Limb (tissue), 2 donors: Measurements from ENCODE around the gene CARD18.

Experiments used
- DNase-seq, 2 donors: peaks; one replicate each; pipeline ENCODE4 v3.0.0-alpha.2; 2016; ENCODE audit errors: extremely low spot score in 2 of 2

CARD18 gene, protein sequence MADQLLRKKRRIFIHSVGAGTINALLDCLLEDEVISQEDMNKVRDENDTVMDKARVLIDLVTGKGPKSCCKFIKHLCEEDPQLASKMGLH

DNA sequence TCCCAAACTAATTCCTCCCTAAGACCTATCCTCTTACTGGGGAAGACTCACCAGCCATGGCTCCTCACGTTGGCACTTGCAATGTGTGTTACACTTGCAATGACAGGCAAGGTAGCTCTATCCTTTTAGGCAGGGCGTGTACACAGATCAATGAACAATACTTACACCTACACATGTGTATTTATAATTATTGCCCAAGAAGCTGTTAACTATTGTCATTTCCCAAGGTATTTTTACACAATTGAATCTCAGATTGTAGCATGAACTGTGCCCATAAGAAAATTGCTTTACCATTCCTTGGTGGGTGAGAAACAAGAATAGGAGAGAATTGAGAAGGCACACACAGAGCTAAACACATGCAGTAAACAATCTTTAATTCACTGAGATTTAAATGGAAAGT lies at the start of gene CARD18:
Gene CARD18, minus strand, starts transcription at position 101 of the 400 bp plus-strand sequence. Its CDS starts 43 bp downstream, at position 58.
- DNase-seq, result no peak

DNA sequence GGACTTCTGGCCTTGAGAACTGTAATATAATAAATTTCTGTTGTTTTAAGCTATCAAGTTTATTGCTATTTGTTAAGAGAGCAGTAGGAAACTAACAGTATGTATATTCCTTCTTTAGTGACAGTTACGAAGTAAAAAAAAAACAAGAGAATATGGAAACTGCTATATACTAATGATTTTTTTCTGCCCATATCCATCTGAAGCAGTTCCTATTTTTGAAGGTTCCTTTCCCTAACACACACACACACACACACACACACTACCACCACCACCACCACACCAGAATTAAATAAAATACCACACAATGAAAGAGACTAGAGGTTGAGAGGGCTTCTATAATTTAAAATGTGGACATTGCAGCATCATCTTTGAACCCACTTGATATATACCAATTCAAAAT lies 44.4 kb upstream of the CARD18 start:
- DNase-seq, result no peak

DNA sequence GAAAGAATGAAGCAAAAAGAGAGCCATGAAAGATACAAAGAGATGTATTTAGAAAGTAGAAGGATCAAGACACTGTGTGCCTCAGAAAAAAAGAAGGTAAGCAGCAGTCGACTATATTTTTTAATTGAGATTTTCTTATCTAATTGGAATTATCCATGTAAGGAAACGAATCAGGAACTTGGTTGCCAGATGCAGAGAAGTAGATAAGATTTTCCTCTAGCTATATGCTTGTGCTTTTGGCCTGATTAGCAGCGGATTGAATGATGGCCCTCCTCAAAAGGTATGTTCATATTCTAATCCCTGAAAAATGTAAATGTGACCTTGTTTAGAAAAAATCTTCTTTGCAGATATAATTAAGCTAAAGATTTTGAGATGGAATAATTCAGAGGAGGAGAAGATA lies 43.9 kb upstream of the CARD18 start:
- DNase-seq, result no peak

- DNase-seq, result no peak
Observed at GRCh38 chr11:105181521-105181920, 42.0 kb upstream of the CARD18 start.

DNA sequence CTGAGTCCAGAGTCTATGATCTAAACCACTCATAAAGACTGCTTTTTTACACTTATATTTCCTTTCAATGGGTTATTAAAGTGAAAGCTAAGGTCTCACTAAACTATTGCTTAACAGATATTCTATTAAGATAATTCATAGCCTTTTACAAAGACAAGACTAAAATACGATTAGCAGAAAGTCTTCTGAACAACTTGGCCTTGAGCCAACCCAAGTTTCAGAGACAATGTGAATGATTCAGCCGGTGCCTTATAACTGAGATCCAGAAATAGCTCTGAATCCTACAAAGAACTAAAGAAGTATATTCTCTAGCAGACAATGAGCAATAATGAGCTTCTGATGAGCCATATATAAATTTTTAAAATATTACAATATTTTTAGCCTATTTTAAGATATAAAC lies 41.5 kb upstream of the CARD18 start:
- peak in 1 of 2 donors; percentile 8 for DNase-seq

- peak in 1 of 2 donors; percentile 11 for DNase-seq
Observed at GRCh38 chr11:105179542-105180278, 40.1 kb upstream of the CARD18 start.

GRCh38 chr11:105177658-105178057 lies 38.1 kb upstream of the CARD18 start:
- DNase-seq, result peak in 1 of 2 donors; percentile 47

- DNase-seq, result no peak
Observed at GRCh38 chr11:105168457-105168856, 28.9 kb upstream of the CARD18 start.

- DNase-seq, result no peak
Observed at GRCh38 chr11:105167244-105167643, 27.7 kb upstream of the CARD18 start.

- no peak for DNase-seq
Observed at GRCh38 chr11:105164208-105164607, 24.6 kb upstream of the CARD18 start.

DNA sequence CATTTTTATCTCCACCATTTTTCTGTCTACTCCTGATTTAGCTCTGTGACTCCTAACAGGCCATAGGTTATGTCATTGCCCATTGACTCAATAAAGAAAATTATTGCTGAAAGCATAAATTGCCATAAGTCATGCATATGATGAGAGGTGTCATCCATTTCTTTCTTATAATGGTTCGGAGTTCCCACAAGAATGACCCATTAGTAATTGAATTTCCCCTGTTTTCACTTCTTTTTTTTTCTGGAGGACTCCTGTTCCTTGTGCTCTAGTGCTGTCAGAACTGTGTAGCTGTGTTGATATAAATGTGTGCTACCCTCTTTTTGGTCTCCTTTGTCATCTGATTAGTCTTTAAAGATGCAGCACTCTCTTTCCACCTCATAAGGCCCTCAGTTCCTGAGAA lies 22.9 kb upstream of the CARD18 start:
- no peak for DNase-seq

GRCh38 chr11:105158436-105158835 lies 18.9 kb upstream of the CARD18 start:
- no peak for DNase-seq

DNA sequence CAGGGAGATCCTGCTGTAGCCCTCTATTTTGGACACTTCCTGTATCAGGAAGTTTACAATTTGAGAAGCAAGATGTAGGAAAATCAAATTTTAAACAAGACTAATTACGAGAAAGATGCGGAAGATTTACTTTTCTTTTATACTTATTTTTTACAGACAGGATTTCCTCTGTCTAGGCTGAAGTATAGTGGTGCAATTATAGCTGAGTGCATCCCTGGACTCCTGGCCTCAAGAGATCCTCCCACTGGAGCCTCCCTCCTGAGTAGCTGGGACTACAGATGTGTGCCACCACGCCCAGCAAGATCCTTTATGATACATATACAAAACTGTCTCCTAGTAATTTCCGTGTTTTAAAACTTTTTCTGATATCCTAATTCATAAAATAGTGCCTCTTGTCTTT lies 17.2 kb upstream of the CARD18 start:
- DNase-seq, result no peak

- no peak for DNase-seq
Observed at GRCh38 chr11:105156231-105156630, 16.7 kb upstream of the CARD18 start.

DNA sequence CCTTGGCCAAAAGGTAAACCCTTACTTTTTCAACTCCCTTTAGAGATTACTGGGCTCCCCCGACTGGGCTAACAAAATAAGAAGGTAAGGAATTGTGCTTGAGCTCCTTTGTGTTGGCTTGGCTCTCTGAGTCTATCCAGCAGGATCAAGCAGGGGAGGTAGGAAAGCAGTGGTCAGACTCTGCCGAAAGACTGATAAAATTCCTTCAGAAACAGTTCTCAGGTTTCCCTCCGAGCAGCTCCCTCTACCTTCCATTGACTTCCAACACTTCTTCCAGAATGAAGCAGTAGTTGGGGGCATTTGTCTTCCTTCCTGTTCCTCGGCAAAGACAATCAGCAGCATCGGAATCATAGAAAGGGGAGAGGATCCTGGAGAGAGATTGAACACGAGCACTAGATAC lies 16.1 kb upstream of the CARD18 start:
- DNase-seq, result no peak

DNA sequence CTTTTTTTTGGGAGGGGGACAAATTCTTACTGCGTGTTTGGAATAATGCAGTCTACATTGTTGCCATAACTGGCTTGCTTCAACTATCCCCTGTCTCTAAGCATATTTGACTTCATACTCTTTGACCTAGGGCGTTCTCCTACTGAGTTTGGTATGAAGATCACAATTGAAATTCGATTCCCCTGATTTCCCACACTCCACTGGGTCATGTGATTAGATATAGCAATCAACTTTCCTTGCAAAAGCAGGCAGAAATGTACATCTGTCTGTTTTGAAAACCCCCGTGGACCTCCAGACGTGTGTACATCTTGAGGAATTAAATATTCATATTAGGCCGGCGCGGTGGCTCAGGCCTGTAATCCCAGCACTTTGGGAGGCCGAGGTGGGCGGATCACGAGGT lies 13.8 kb upstream of the CARD18 start:
- DNase-seq, result no peak

DNA sequence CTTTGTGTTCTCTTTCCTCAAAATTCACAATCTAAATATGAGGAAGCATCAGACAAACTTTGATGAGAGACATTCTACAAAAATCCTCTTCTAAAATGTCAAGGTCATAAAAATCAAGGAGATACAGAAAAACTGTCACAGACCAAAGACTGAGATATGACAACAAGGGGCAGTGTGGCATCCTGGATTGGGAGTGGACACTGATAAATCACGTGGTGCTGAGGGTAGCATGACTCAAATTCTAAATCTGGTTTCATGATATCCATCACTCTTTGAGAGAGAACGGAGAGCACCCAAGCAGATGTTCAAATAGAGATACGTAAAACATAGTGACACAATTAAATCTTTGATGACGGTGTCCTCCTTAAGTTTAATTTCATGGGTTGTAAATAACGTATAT lies 13.0 kb upstream of the CARD18 start:
- DNase-seq, result no peak

DNA sequence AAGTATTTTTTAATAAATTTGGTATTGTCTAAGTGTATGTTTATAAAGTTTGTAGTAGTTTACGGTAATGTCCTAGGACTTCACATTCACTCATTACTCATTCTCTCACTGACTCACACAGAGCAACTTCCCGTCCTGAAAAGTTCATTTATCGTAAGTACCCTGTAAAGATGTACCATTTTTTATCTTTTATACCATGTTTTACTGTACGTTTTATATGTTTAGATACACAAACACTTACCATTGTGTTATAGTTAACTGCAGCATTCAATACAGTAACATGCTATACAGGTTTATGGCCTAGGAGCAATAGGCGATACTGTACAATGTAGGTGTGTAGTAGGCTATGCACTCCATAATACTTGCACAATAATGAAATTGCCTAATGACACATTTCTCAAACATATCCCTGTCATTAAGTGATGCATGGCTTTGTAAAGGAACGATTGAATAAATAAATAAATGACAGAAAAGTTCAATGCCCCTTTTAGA lies 12.5 kb upstream of the CARD18 start:
- no peak for DNase-seq

DNA sequence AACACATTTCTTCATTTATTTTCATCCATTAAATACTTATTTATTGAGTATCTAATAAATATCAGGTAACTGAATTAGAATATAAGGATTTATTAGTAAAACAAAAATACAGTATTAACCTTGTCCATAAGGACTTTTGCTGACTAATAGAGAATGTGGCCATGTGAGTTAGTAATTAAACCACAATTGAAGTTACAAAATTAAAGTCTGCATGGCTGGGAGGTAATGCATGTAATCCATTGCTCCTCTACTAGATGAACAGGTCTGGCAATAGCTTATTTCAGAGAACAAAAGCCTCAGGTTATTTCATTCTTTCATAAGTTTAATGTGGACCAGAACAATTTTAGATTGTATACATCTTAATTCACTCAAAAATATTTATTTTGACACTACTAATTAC lies 9.9 kb upstream of the CARD18 start:
- no peak for DNase-seq

GRCh38 chr11:105148241-105148640 lies 8.7 kb upstream of the CARD18 start:
- DNase-seq, result no peak

DNA sequence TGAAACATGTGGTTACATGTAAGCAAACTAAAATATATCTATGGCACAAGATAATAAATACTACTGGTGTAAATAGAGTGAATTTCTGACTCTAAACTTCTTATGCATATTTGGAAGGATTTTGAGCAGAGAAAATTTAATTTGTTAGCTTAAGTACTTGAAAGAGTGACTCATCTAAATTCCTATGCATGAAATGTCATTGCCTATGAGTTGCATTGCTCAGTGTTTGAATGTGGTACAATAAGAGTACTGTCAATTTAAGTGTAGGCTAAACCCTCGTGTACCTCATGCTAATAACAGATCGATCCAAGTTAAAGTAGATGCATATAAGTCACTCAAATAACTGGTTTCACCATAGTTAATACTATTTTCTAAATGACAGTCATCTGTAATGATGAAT lies 5.3 kb upstream of the CARD18 start:
- DNase-seq, result no peak

GRCh38 chr11:105142167-105142566 lies 2.6 kb upstream of the CARD18 start:
- no peak for DNase-seq

- no peak for DNase-seq
Observed at GRCh38 chr11:105137286-105137685, 2.3 kb downstream of the CARD18 start.
